GM23338 (cell line): ENCODE data around the gene IPCEF1. TPM values are rescaled to one million over a fixed set of nuclear protein-coding genes. Genes with fewer than 3 reads are reported as not detected.

Source experiments
- ATAC-seq: fragments of 200-7000 bp; cut with Tn5 transposase; 3 replicates; pipeline ENCODE4 v1.9.1; 2020
- DNase-seq: peaks from one replicate; pipeline ENCODE4 v3.0.0-alpha.2; 2015; ENCODE audit warnings: low spot score
- H2AFZ ChIP-seq: fragments of 200-600 bp; sonication (generic); 2 replicates; pipeline ENCODE4 v1.8.0; 2016; ENCODE audit warnings: antibody characterized with exemption, mild to moderate bottlenecking, moderate library complexity
- H3F3A ChIP-seq: fragments of 200-600 bp; sonication (generic); replicated peaks from 2 replicates; pipeline ENCODE4 v1.8.0; 2017; ENCODE audit warnings: antibody characterized with exemption, mixed run types, low read depth
- H3K27ac ChIP-seq: fragments of 200-600 bp; sonication (generic); 2 replicates; pipeline ENCODE4 v1.6.1; 2016; ENCODE audit warnings: low read depth
- H3K27me3 ChIP-seq: fragments of 200-600 bp; sonication (generic); 2 replicates; pipeline ENCODE4 v1.8.0; 2016; ENCODE audit warnings: mild to moderate bottlenecking, mixed run types, moderate library complexity; ENCODE audit not compliant: insufficient read depth
- H3K36me3 ChIP-seq: fragments of 200-600 bp; sonication (generic); 2 replicates; pipeline ENCODE4 v1.8.0; 2016; ENCODE audit warnings: mild to moderate bottlenecking; ENCODE audit not compliant: insufficient read depth
- H3K4me1 ChIP-seq: fragments of 200-600 bp; sonication (generic); 2 replicates; pipeline ENCODE4 v1.8.0; 2016; ENCODE audit warnings: mild to moderate bottlenecking, moderate library complexity; ENCODE audit not compliant: insufficient read depth
- H3K4me2 ChIP-seq: fragments of 200-600 bp; sonication (generic); 2 replicates; pipeline ENCODE4 v1.7.1; 2017; ENCODE audit warnings: mixed run types
- H3K4me3 ChIP-seq: fragments of 200-600 bp; sonication (generic); 2 replicates; pipeline ENCODE4 v1.6.1; 2016; ENCODE audit warnings: mixed run types
- H3K79me2 ChIP-seq: fragments of 200-600 bp; sonication (generic); replicated peaks from 2 replicates; pipeline ENCODE4 v1.8.0; 2017; ENCODE audit warnings: mild to moderate bottlenecking; ENCODE audit not compliant: insufficient read depth
- H3K9me2 ChIP-seq: fragments of 200-600 bp; sonication (generic); 2 replicates; pipeline ENCODE4 v1.8.0; 2017; ENCODE audit not compliant: insufficient read depth
- H4K20me1 ChIP-seq: fragments of 200-600 bp; sonication (generic); replicated peaks from 2 replicates; pipeline ENCODE4 v1.8.0; 2017; ENCODE audit warnings: mild to moderate bottlenecking; ENCODE audit not compliant: insufficient read depth
- H3K27ac Mint-ChIP-seq: 2 replicates; pipeline ENCODE4 v1.8.0; 2020; ENCODE audit warnings: inconsistent platforms, mild to moderate bottlenecking, moderate library complexity, mixed read lengths
- H3K27me3 Mint-ChIP-seq: 3 replicates; pipeline ENCODE4 v1.8.0; 2022; ENCODE audit warnings: low read depth, mild to moderate bottlenecking, moderate library complexity, mixed read lengths, inconsistent platforms; ENCODE audit not compliant: insufficient read depth, poor library complexity
- H3K36me3 Mint-ChIP-seq: 3 replicates; pipeline ENCODE4 v1.8.0; 2021; ENCODE audit warnings: low read depth, mild to moderate bottlenecking, inconsistent platforms, moderate library complexity, mixed read lengths
- H3K4me1 Mint-ChIP-seq: 3 replicates; pipeline ENCODE4 v1.8.0; 2020; ENCODE audit warnings: mild to moderate bottlenecking, inconsistent platforms, mixed read lengths
- H3K4me3 Mint-ChIP-seq: 3 replicates; pipeline ENCODE4 v1.8.0; 2021; ENCODE audit warnings: moderate library complexity, mild to moderate bottlenecking, inconsistent platforms, mixed read lengths
- H3K9me3 Mint-ChIP-seq: 3 replicates; pipeline ENCODE4 v1.8.0; 2020; ENCODE audit warnings: moderate library complexity, mild to moderate bottlenecking, inconsistent platforms, mixed read lengths
- EZH2 ChIP-seq: fragments of 200-600 bp; sonication (generic); IDR thresholded peaks from one replicate; pipeline ENCODE4 v1.8.0; 2017; ENCODE audit warnings: antibody characterized with exemption, mild to moderate bottlenecking, low read depth; ENCODE audit not compliant: unreplicated experiment
- EZH2phosphoT487 ChIP-seq: fragments of 200-600 bp; sonication (generic); IDR thresholded peaks from one replicate; pipeline ENCODE4 v1.8.1; 2018; ENCODE audit warnings: antibody characterized with exemption; ENCODE audit not compliant: unreplicated experiment
- ZNF114 ChIP-seq: fragments of 250-450 bp; sonication (Bioruptor Pico); IDR thresholded peaks from 2 replicates; pipeline ENCODE4 v1.5.0; 2020; ENCODE audit warnings: mild to moderate bottlenecking, moderate library complexity
- ZNF331 ChIP-seq: fragments of 250-450 bp; sonication (Bioruptor Pico); IDR thresholded peaks from 2 replicates; pipeline ENCODE4 v1.5.0; 2020; ENCODE audit warnings: low read depth, mild to moderate bottlenecking, moderate library complexity
- polyA plus RNA-seq: library from polyadenylated mRNA; unstranded; fragments of >200 nt; fragmentation: Nextera tagmentation; extraction: Ambion mirVana; gene quantifications from 2 replicates; pipeline ENCODE4 v1.2.1, GENCODE V29; 2016
- total RNA-seq: library from RNA; depleted of rRNA; stranded (reverse); fragments of >200 nt; shearing (Covaris generic); gene quantifications from 2 replicates; pipeline ENCODE4 v1.2.3, GENCODE V29; 2014
- TF ChIP-seq, protein P1 (sequence below): IDR thresholded peaks from 2 replicates; pipeline ENCODE4 v1.6.1; 2016; ENCODE audit warnings: antibody characterized with exemption
- TF ChIP-seq, protein P2 (sequence below): fragments of 250-450 bp; sonication (Bioruptor Pico); IDR thresholded peaks from 2 replicates; pipeline ENCODE4 v1.5.0; 2020; ENCODE audit warnings: mild to moderate bottlenecking, moderate library complexity
- TF ChIP-seq, protein P3 (sequence below): IDR thresholded peaks from one replicate; pipeline ENCODE4 v1.6.1; 2018; ENCODE audit warnings: antibody characterized with exemption; ENCODE audit not compliant: unreplicated experiment

The IPCEF1 gene
- total and polyA plus RNA-seq, 2 experiments from 2014 or later: 0.15 to 1.8 TPM

DNA sequence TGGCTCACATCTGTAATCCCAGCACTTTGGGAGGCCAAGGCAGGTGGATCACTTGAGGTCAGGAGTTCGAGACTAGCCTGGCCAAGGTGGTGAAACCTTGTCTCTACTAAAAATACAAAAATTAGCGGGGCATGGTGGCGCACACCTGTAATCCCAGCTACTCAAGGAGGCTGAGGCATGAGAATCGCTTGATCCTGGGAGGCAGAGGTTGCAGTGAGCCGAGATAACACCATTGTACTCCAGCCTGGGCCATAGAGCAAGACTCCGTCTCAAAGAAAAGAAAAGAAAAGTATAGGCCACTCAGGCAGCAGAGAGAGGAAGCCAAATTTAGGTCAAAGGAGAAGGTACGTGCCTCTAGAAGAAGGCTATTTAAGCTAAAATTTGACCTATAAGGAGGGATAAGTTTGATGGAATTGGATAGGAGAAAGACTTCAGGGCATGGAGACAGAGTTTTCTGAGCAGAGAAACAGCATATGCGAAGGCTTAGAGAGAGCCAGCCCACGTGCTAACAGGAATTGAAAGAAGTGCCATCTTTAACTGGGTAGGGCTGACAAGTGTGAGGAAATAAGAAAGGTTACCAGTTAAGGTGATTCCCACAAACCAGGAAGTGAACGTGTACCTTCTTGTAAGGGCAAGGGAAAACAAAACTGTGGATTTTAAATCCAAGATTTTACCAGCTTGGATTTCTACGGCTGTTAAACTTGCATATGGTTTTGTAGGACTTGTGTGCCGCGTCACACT lies 113.8 kb downstream of the IPCEF1 start:
- H2AFZ ChIP-seq: no peak overlapping the region
- H3K4me3 Mint-ChIP-seq: no peak overlapping the region
- no peaks in the 10 kb centered on the region for H3K36me3 ChIP-seq
- TF ChIP-seq, protein P1, sequence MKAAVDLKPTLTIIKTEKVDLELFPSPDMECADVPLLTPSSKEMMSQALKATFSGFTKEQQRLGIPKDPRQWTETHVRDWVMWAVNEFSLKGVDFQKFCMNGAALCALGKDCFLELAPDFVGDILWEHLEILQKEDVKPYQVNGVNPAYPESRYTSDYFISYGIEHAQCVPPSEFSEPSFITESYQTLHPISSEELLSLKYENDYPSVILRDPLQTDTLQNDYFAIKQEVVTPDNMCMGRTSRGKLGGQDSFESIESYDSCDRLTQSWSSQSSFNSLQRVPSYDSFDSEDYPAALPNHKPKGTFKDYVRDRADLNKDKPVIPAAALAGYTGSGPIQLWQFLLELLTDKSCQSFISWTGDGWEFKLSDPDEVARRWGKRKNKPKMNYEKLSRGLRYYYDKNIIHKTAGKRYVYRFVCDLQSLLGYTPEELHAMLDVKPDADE: no peak
- TF ChIP-seq EZH2 (no peak), EZH2phosphoT487 (no peak), ZNF114 (CRISPR knock-in tag) (no peak), ZNF331 (no peak)
- TF ChIP-seq, protein P2, sequence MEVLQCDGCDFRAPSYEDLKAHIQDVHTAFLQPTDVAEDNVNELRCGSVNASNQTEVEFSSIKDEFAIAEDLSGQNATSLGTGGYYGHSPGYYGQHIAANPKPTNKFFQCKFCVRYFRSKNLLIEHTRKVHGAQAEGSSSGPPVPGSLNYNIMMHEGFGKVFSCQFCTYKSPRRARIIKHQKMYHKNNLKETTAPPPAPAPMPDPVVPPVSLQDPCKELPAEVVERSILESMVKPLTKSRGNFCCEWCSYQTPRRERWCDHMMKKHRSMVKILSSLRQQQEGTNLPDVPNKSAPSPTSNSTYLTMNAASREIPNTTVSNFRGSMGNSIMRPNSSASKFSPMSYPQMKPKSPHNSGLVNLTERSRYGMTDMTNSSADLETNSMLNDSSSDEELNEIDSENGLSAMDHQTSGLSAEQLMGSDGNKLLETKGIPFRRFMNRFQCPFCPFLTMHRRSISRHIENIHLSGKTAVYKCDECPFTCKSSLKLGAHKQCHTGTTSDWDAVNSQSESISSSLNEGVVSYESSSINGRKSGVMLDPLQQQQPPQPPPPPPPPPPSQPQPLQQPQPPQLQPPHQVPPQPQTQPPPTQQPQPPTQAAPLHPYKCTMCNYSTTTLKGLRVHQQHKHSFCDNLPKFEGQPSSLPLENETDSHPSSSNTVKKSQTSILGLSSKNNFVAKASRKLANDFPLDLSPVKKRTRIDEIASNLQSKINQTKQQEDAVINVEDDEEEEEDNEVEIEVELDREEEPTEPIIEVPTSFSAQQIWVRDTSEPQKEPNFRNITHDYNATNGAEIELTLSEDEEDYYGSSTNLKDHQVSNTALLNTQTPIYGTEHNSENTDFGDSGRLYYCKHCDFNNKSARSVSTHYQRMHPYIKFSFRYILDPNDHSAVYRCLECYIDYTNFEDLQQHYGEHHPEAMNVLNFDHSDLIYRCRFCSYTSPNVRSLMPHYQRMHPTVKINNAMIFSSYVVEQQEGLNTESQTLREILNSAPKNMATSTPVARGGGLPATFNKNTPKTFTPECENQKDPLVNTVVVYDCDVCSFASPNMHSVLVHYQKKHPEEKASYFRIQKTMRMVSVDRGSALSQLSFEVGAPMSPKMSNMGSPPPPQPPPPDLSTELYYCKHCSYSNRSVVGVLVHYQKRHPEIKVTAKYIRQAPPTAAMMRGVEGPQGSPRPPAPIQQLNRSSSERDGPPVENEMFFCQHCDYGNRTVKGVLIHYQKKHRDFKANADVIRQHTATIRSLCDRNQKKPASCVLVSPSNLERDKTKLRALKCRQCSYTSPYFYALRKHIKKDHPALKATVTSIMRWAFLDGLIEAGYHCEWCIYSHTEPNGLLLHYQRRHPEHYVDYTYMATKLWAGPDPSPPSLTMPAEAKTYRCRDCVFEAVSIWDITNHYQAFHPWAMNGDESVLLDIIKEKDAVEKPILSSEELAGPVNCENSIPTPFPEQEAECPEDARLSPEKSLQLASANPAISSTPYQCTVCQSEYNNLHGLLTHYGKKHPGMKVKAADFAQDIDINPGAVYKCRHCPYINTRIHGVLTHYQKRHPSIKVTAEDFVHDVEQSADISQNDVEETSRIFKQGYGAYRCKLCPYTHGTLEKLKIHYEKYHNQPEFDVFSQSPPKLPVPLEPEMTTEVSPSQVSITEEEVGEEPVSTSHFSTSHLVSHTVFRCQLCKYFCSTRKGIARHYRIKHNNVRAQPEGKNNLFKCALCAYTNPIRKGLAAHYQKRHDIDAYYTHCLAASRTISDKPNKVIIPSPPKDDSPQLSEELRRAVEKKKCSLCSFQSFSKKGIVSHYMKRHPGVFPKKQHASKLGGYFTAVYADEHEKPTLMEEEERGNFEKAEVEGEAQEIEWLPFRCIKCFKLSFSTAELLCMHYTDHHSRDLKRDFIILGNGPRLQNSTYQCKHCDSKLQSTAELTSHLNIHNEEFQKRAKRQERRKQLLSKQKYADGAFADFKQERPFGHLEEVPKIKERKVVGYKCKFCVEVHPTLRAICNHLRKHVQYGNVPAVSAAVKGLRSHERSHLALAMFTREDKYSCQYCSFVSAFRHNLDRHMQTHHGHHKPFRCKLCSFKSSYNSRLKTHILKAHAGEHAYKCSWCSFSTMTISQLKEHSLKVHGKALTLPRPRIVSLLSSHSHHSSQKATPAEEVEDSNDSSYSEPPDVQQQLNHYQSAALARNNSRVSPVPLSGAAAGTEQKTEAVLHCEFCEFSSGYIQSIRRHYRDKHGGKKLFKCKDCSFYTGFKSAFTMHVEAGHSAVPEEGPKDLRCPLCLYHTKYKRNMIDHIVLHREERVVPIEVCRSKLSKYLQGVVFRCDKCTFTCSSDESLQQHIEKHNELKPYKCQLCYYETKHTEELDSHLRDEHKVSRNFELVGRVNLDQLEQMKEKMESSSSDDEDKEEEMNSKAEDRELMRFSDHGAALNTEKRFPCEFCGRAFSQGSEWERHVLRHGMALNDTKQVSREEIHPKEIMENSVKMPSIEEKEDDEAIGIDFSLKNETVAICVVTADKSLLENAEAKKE (CRISPR knock-in tag): no peak
- TF ChIP-seq, protein P3, sequence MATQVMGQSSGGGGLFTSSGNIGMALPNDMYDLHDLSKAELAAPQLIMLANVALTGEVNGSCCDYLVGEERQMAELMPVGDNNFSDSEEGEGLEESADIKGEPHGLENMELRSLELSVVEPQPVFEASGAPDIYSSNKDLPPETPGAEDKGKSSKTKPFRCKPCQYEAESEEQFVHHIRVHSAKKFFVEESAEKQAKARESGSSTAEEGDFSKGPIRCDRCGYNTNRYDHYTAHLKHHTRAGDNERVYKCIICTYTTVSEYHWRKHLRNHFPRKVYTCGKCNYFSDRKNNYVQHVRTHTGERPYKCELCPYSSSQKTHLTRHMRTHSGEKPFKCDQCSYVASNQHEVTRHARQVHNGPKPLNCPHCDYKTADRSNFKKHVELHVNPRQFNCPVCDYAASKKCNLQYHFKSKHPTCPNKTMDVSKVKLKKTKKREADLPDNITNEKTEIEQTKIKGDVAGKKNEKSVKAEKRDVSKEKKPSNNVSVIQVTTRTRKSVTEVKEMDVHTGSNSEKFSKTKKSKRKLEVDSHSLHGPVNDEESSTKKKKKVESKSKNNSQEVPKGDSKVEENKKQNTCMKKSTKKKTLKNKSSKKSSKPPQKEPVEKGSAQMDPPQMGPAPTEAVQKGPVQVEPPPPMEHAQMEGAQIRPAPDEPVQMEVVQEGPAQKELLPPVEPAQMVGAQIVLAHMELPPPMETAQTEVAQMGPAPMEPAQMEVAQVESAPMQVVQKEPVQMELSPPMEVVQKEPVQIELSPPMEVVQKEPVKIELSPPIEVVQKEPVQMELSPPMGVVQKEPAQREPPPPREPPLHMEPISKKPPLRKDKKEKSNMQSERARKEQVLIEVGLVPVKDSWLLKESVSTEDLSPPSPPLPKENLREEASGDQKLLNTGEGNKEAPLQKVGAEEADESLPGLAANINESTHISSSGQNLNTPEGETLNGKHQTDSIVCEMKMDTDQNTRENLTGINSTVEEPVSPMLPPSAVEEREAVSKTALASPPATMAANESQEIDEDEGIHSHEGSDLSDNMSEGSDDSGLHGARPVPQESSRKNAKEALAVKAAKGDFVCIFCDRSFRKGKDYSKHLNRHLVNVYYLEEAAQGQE: no peak
- H4K20me1 ChIP-seq: no peaks in the 10 kb centered on the region
- no peaks in the 10 kb centered on the region for H3K9me3 Mint-ChIP-seq
- no peaks in the 10 kb centered on the region for H3K9me2 ChIP-seq
- H3K27ac Mint-ChIP-seq: no peak overlapping the region
- H3K4me1 ChIP-seq: peaks cover 27% of the 10 kb centered on the region
- ATAC-seq (no peak), DNase-seq (no peak)
- peaks cover 48% of the 10 kb centered on the region for H3K4me1 Mint-ChIP-seq
- H3K79me2 ChIP-seq: no peaks in the 10 kb centered on the region
- no peak overlapping the region for H3K27ac ChIP-seq
- no peak overlapping the region for H3K4me3 ChIP-seq
- H3K36me3 Mint-ChIP-seq: no peaks in the 10 kb centered on the region
- H3F3A ChIP-seq: no peaks in the 10 kb centered on the region
- H3K27me3 ChIP-seq: no peaks in the 10 kb centered on the region
- H3K4me2 ChIP-seq: no peak overlapping the region
- H3K27me3 Mint-ChIP-seq: no peaks in the 10 kb centered on the region
